ENCODE results near the gene BLOC1S4. TPM values are rescaled to one million over a fixed set of nuclear protein-coding genes. Genes with fewer than 3 reads are reported as not detected.
"Not testable (repeated sequence)": the region's sequence is repeated elsewhere in the genome, so short reads cannot be mapped to it uniquely, and the experiment has no call there.

Gene BLOC1S4
- total RNA-seq, 1 experiment from 2014 or later: 14.9 TPM

DNA sequence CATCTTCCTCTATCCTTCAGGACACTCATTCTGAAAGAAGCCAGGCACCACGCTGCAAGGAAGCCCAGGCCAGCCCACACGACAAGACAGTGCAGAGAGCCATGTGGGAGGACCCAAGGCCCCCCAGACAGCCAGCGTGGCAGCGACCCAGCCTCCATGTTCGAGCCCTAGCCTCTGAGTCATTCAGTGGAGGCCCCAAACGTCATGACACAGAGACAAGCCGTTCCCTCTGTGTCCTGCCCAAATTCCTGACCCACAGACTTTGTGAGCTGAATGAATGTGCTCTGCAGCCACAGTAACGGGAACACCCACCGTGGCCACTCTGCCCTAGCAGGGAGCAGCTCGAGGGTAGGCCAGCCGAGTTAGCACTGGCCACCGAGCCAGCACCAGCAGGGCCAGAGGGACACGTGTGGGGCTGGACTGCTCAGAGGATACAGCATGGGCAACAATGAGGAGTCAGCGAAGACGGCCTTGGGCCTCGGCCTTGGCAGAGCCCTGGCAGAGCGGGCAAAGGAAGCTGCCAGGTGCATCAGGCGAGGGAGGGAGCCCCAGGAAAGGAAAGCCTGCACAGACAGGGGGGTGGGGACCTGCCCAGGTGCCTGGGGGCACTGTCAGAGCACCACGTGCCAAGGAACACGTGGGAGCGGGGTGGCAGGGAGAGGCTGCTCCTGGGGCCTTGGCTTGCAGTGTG, 8.6 kb downstream of the BLOC1S4 start:
- H3K27ac ChIP-seq (ENCODE audit: insufficient read length, low read depth, low read length): no peak overlapping the region
- H3K4me3 Mint-ChIP-seq: no peak overlapping the region; a peak in 1 of 5 replicates
- H4K91ac ChIP-seq (ENCODE audit: insufficient read length, low read depth, low read length): no peak overlapping the region
- no peaks in the 10 kb centered on the region for H3K79me1 ChIP-seq (ENCODE audit: insufficient read depth, low read depth, low read length, poor library complexity, severe bottlenecking)
- H3K36me3 Mint-ChIP-seq (ENCODE audit: insufficient read depth in 1 of 3, low read depth in 3 of 3): no peaks in the 10 kb centered on the region
- no peak overlapping the region for H3T11ph ChIP-seq (ENCODE audit: low read length)
- H3K4ac ChIP-seq (ENCODE audit: low read depth, low read length): no peak overlapping the region
- no peak overlapping the region for H2AFZ ChIP-seq (ENCODE audit: low read length)
- H2BK120ac ChIP-seq (ENCODE audit: low read depth, low read length, poor library complexity, severe bottlenecking): no peak overlapping the region
- H3K79me2 ChIP-seq (ENCODE audit: insufficient read depth, low read length): no peaks in the 10 kb centered on the region
- no peak overlapping the region for H3K9ac ChIP-seq (ENCODE audit: extremely low read depth, insufficient read length, low read length)
- no CpG with 5 or more reads among the region's 21 CpGs for WGBS (ENCODE audit: extremely low coverage, insufficient read length, low lambda C conversion rate)
- no peak overlapping the region for H4K5ac ChIP-seq (ENCODE audit: insufficient read length, low read depth, low read length)
- H3K23me2 ChIP-seq (ENCODE audit: insufficient read length, low read depth, low read length, poor library complexity, severe bottlenecking): no peaks in the 10 kb centered on the region
- no peaks in the 10 kb centered on the region for H3K9me3 ChIP-seq (ENCODE audit: control insufficient read depth, low read depth, low read length)
- H3K4me2 ChIP-seq (ENCODE audit: insufficient read depth, insufficient read length, low read length): no peak overlapping the region
- no peaks in the 10 kb centered on the region for H3K27me3 Mint-ChIP-seq (ENCODE audit: low read depth)
- no peak overlapping the region for H2BK15ac ChIP-seq (ENCODE audit: low read depth, low read length)
- H3K27ac Mint-ChIP-seq: peak overlapping the region in 2 of 3 experiments; percentile 41 to 80; a peak in 3 of 7 replicates
- H2BK5ac ChIP-seq (ENCODE audit: insufficient read length, low read length): no peak overlapping the region
- H3K9me3 Mint-ChIP-seq: no peaks in the 10 kb centered on the region
- no peak overlapping the region for H2AK5ac ChIP-seq (ENCODE audit: insufficient read length, low read length)
- TF ChIP-seq, protein P1, sequence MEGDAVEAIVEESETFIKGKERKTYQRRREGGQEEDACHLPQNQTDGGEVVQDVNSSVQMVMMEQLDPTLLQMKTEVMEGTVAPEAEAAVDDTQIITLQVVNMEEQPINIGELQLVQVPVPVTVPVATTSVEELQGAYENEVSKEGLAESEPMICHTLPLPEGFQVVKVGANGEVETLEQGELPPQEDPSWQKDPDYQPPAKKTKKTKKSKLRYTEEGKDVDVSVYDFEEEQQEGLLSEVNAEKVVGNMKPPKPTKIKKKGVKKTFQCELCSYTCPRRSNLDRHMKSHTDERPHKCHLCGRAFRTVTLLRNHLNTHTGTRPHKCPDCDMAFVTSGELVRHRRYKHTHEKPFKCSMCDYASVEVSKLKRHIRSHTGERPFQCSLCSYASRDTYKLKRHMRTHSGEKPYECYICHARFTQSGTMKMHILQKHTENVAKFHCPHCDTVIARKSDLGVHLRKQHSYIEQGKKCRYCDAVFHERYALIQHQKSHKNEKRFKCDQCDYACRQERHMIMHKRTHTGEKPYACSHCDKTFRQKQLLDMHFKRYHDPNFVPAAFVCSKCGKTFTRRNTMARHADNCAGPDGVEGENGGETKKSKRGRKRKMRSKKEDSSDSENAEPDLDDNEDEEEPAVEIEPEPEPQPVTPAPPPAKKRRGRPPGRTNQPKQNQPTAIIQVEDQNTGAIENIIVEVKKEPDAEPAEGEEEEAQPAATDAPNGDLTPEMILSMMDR (conservative IDR thresholded peaks at IDR 0.05): no peak
- H3K23ac ChIP-seq (ENCODE audit: insufficient read length, low read depth, low read length): no peak overlapping the region
- H3K56ac ChIP-seq (ENCODE audit: insufficient read length, low read depth, low read length): no peak overlapping the region
- H4K20me1 ChIP-seq (ENCODE audit: control insufficient read depth, insufficient read depth, insufficient read length): no peaks in the 10 kb centered on the region
- no peak overlapping the region for H2BK20ac ChIP-seq (ENCODE audit: low read depth, low read length, poor library complexity, severe bottlenecking)
- no peak overlapping the region for H3K14ac ChIP-seq (ENCODE audit: insufficient read depth, low read length)
- H3K18ac ChIP-seq (ENCODE audit: insufficient read length, low read depth, low read length): no peak overlapping the region
- H3K4me1 Mint-ChIP-seq: peaks cover 10 to 23% of the 10 kb centered on the region in 2 experiments
- no peaks in the 10 kb centered on the region for H3K27me3 ChIP-seq (ENCODE audit: insufficient read depth, low read length)
- no peak for DNase-seq
- no peak overlapping the region for H4K8ac ChIP-seq (replicated peaks; ENCODE audit: insufficient read length, low read depth, low read length)
- H2BK12ac ChIP-seq (ENCODE audit: insufficient read length, low read depth, low read length): no peak overlapping the region
- 0 out of 2 replicates have a peak, but pooled peaks cover 3% of the 10 kb centered on the region for H3K4me1 ChIP-seq (ENCODE audit: insufficient read depth, low read length)

DNA sequence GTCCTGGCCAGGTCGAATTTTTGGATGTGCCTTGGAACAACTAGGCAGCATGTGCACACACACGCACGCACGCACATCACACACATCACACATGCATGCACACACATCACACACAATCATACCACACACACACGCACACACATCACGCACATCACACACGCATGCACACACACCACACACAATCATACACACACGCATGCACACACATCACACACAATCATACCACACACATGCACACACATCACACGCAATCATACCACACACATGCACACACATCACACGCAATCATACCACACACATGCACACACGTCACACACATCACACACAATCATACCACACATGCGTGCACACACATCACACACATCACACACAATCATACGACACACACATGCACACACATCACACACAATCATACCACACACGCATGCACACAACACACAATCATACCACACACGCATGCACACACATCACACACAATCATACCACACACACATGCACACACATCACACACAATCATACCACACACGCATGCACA, 9.5 kb downstream of the BLOC1S4 start:
- H2AK5ac ChIP-seq (ENCODE audit: insufficient read length, low read length); H3T11ph ChIP-seq (ENCODE audit: low read length); H3K9me3 ChIP-seq (ENCODE audit: control insufficient read depth, low read depth, low read length); H2BK5ac ChIP-seq (ENCODE audit: insufficient read length, low read length); H3K79me2 ChIP-seq (ENCODE audit: insufficient read depth, low read length); H3K4ac ChIP-seq (ENCODE audit: low read depth, low read length); H3K56ac ChIP-seq (ENCODE audit: insufficient read length, low read depth, low read length); H3K23ac ChIP-seq (ENCODE audit: insufficient read length, low read depth, low read length); H2BK12ac ChIP-seq (ENCODE audit: insufficient read length, low read depth, low read length); H2BK20ac ChIP-seq (ENCODE audit: low read depth, low read length, poor library complexity, severe bottlenecking); H2BK15ac ChIP-seq (ENCODE audit: low read depth, low read length); H3K4me1 ChIP-seq (ENCODE audit: insufficient read depth, low read length); H3K27me3 Mint-ChIP-seq (ENCODE audit: low read depth); H3K79me1 ChIP-seq (ENCODE audit: insufficient read depth, low read depth, low read length, poor library complexity, severe bottlenecking); H2BK120ac ChIP-seq (ENCODE audit: low read depth, low read length, poor library complexity, severe bottlenecking); H3K27ac Mint-ChIP-seq; H4K91ac ChIP-seq (ENCODE audit: insufficient read length, low read depth, low read length); H3K18ac ChIP-seq (ENCODE audit: insufficient read length, low read depth, low read length); H3K4me2 ChIP-seq (ENCODE audit: insufficient read depth, insufficient read length, low read length); H3K9me3 Mint-ChIP-seq; H3K23me2 ChIP-seq (ENCODE audit: insufficient read length, low read depth, low read length, poor library complexity, severe bottlenecking); H2AFZ ChIP-seq (ENCODE audit: low read length); H3K27ac ChIP-seq (ENCODE audit: insufficient read length, low read depth, low read length); H3K4me3 Mint-ChIP-seq; H4K20me1 ChIP-seq (ENCODE audit: control insufficient read depth, insufficient read depth, insufficient read length); DNase-seq; H3K14ac ChIP-seq (ENCODE audit: insufficient read depth, low read length); H3K9ac ChIP-seq (ENCODE audit: extremely low read depth, insufficient read length, low read length); H3K36me3 Mint-ChIP-seq (ENCODE audit: insufficient read depth in 1 of 3, low read depth in 3 of 3); H4K5ac ChIP-seq (ENCODE audit: insufficient read length, low read depth, low read length); H3K27me3 ChIP-seq (ENCODE audit: insufficient read depth, low read length); H4K8ac ChIP-seq (replicated peaks; ENCODE audit: insufficient read length, low read depth, low read length): not testable (repeated sequence)
- 100% methylated on average over 6 of the region's 16 CpGs for WGBS (ENCODE audit: extremely low coverage, insufficient read length, low lambda C conversion rate)
- peaks cover 11 to 19% of the 10 kb centered on the region in 2 experiments for H3K4me1 Mint-ChIP-seq
